ENCODE measurements around the gene WDFY4.

WDFY4 gene

GRCh38 chr10:48940372-48940771 lies 255.7 kb downstream of the WDFY4 start:
- TF ChIP-seq, protein P1, sequence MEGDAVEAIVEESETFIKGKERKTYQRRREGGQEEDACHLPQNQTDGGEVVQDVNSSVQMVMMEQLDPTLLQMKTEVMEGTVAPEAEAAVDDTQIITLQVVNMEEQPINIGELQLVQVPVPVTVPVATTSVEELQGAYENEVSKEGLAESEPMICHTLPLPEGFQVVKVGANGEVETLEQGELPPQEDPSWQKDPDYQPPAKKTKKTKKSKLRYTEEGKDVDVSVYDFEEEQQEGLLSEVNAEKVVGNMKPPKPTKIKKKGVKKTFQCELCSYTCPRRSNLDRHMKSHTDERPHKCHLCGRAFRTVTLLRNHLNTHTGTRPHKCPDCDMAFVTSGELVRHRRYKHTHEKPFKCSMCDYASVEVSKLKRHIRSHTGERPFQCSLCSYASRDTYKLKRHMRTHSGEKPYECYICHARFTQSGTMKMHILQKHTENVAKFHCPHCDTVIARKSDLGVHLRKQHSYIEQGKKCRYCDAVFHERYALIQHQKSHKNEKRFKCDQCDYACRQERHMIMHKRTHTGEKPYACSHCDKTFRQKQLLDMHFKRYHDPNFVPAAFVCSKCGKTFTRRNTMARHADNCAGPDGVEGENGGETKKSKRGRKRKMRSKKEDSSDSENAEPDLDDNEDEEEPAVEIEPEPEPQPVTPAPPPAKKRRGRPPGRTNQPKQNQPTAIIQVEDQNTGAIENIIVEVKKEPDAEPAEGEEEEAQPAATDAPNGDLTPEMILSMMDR (IDR thresholded peaks at IDR 0.05; ENCODE audit: low read depth, low read length, missing control alignments) = no peak
- in situ Hi-C loops (cut with HindIII; ENCODE audit: low sequenced_read_pairs) = no loop called here
- DNase-seq (ENCODE audit: low read depth) = no peak
- no peak overlapping the region for H3K4me3 ChIP-seq (ENCODE audit: low read depth, low read length)

- no peak overlapping the region for H3K4me3 ChIP-seq (ENCODE audit: low read depth, low read length)
- TF ChIP-seq, protein P1 (IDR thresholded peaks at IDR 0.05; ENCODE audit: low read depth, low read length, missing control alignments) = no peak
- in situ Hi-C loops (cut with HindIII; ENCODE audit: low sequenced_read_pairs) = no loop called here
- DNase-seq (ENCODE audit: low read depth) = peak; percentile 35
These were observed 256.3 kb downstream of the WDFY4 start for GRCh38 chr10:48940958-48941357.

GRCh38 chr10:48941427-48942075 lies 256.9 kb downstream of the WDFY4 start:
- TF ChIP-seq, protein P1 (IDR thresholded peaks at IDR 0.05; ENCODE audit: low read depth, low read length, missing control alignments) = no peak
- H3K4me3 ChIP-seq (ENCODE audit: low read depth, low read length) = no peak overlapping the region
- in situ Hi-C loops (cut with HindIII; ENCODE audit: low sequenced_read_pairs) = no loop called here
- DNase-seq (ENCODE audit: low read depth) = no peak

DNA sequence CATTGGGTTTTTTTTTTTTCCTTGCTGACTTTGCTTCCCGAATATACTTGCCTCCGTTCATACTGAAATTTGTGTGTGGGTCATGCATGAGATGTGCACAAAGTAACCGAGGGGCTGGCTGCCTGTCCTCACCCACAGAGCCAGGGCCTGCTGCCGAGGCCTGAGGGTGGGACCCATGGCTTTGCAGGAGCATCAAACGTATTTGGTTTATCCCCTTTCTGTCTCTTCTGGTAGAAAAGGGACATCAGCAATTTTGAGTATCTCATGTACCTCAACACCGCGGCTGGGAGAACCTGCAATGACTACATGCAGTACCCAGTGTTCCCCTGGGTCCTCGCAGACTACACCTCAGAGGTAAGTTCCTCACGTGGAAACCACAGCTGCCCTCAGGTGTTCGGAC lies 258.4 kb downstream of the WDFY4 start:
- H3K4me3 ChIP-seq (ENCODE audit: low read depth, low read length) = no peak overlapping the region
- in situ Hi-C loops (cut with HindIII; ENCODE audit: low sequenced_read_pairs) = no loop called here
- TF ChIP-seq, protein P1 (IDR thresholded peaks at IDR 0.05; ENCODE audit: low read depth, low read length, missing control alignments) = no peak
- no peak for DNase-seq (ENCODE audit: low read depth)

DNA sequence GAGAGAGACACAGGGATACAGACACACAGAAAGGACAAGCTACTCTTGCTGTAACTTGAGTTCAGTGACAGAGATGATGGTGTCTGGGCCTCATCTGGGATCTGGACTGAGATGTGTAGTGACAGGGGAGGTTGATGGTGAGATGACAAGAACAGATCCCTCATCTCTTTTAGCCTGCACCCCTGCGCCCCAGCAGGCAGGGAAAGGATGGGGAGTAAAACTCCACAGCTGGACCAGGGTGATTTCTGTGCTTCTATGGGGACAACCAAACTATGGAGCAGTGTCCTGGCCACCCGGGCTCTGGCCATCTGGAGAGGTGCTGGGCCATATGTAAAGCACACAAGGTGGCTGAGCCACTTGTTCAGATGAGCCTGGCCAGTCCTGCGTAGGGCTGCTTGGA lies 259.5 kb downstream of the WDFY4 start:
- no peak overlapping the region for H3K4me3 ChIP-seq (ENCODE audit: low read depth, low read length)
- in situ Hi-C loops (cut with HindIII; ENCODE audit: low sequenced_read_pairs) = no loop called here
- no peak for DNase-seq (ENCODE audit: low read depth)
- TF ChIP-seq, protein P1 (IDR thresholded peaks at IDR 0.05; ENCODE audit: low read depth, low read length, missing control alignments) = no peak

- H3K4me3 ChIP-seq (ENCODE audit: low read depth, low read length) = no peak overlapping the region
- in situ Hi-C loops (cut with HindIII; ENCODE audit: low sequenced_read_pairs) = no loop called here
- TF ChIP-seq, protein P1 (IDR thresholded peaks at IDR 0.05; ENCODE audit: low read depth, low read length, missing control alignments) = no peak
- no peak for DNase-seq (ENCODE audit: low read depth)
These were observed 260.9 kb downstream of the WDFY4 start for GRCh38 chr10:48945441-48946130.
